Fibroblast of skin of left biceps (primary cell): ENCODE measurements around the gene MCU.
"Not testable (repeated sequence)": the region's sequence is repeated elsewhere in the genome, so short reads cannot be mapped to it uniquely, and the experiment has no call there.

ENCODE experiments used
- DNase-seq, 2 experiments: peaks; one replicate each; pipeline ENCODE4 v3.0.0-alpha.2; 2013; ENCODE audit warnings: low read depth in 2 of 2

Gene MCU

DNA sequence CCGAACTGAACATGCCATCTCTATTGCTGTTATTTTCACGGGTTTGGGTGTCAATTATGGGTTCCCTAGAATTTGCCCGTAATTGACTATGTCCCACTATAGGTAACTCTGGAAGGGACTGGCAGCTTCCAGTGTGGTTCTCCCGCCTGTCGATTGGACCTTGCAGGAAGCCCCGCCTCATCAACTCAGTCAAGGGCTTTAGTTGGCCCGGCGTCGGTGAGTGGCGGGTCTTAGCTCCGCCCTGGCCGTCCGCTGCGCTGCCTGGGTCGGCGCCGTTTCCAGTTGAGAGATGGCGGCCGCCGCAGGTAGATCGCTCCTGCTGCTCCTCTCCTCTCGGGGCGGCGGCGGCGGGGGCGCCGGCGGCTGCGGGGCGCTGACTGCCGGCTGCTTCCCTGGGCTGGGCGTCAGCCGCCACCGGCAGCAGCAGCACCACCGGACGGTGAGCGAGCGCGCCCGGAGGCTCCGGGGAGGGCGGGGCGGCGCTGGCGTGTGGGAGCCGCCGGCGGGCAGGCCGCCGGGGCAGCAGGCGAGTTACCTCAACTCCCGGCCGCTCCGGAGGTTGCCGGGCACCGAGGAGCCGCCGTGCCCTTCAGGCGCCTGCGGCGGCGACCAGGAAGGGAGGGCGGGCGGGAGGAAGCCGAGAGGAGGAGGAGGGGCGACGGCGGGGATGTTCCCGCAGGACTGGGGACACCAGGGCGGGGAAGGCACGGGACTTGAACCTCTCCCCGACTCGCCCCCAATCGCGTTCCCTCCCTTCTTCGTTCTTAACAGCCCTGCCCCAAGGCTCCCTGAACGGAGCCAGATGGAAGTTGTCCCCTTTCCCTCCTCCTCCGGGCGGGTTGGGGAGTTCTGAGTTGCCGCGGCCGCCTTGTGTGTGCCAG lies at the start of gene MCU:
TSS of gene MCU (plus strand) at position 281 of the 881 bp plus-strand sequence. CDS start at position 290, 9 bp downstream.
- peak; percentile 73 to 80 for DNase-seq

- DNase-seq = no peak
Measured at GRCh38 chr10:72642318-72642717, 49.6 kb upstream of the MCU start.

GRCh38 chr10:72645263-72645858 lies 46.6 kb upstream of the MCU start:
- no peak for DNase-seq

DNA sequence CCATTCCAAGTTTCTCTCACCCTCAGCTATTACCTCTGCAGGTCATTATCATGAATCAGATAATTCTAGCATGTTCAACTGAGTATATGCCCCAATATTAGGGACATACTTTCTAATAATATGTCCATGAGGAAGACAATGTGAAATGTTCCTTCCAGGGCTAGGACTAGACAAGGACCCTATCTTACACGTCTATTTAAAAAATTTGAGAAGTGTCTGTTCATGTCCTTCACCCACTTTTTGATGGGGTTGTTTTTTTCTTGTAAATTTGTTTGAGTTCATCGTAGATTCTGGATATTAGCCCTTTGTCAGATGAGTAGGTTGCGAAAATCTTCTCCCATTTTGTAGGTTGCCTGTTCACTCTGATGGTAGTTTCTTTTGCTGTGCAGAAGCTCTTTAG lies 45.0 kb upstream of the MCU start:
- not testable (repeated sequence) for DNase-seq

GRCh38 chr10:72648301-72648700 lies 43.6 kb upstream of the MCU start:
- no peak for DNase-seq

DNA sequence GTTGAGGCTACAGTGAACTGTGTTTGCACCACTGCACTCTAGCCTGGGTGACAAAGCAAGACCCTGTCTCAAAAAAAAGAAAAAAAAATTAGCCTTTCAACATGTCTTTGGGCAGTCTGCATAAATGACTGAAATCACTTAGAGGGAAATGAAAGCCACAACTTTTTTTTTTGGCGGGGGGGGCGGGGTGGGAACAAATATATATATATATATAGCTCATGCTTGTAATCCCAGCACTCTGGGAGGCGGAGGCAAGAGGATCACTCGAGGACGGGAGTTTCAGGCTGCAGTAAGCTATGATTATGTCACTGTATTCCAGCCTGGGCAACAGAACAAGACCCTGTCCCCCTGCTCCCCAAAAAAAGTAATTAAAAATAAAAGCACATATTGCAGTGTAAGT lies 42.7 kb upstream of the MCU start:
- DNase-seq = no peak

- DNase-seq = no peak
Measured at GRCh38 chr10:72653383-72654096, 38.4 kb upstream of the MCU start.

GRCh38 chr10:72654720-72655119 lies 37.2 kb upstream of the MCU start:
- no peak for DNase-seq

DNA sequence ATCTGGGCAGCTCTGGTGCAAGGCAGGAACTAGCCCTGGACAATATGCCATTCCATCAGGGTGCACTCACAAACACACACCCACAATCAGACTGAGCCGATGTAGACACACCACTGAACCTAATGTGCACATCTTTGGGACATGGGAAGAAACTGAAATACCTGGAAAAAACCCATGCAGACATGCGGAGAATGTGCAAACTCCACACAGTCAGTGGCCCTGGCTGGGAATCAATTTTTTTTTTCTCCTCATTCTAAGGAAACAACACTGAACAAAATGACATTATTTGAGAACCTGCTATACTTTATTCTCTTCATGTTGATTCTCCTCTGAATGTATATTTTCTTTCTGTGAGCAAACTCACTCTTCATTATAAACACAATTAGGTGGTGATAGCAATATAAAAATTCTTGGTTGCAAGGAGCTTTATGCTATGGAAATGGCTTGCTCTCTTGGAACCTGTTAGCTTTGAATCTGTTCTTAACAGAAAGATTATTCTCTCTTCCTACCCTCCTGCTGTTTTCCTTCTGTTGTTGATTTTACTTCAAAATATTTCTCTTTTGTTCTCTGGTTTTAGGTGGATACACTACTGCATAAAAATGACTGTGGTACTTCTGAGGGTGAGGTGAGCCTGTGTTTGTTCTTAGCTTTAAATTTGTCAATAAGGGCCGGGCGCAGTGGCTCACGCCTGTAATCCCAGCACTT lies 33.1 kb upstream of the MCU start:
- no peak for DNase-seq

DNA sequence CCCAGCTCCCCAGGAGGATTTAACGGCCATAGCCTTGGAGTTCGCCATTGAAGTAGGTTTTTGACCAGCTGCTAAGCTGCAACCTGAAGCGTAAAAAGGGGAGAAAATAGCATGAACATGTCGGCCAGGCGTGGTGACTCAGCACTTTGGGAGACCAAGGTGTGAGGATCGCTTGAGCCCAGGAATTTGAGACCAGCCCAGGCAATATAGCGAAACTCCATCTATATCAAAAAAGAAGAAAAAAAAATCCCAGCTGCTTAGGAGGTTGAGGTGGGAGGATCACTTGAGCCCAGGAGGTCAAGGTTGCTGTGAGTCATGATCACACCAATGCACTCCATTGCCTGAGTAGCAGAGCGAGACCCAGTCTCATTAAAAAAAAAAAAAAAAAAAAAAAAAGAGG lies 32.2 kb upstream of the MCU start:
- DNase-seq = no peak

DNA sequence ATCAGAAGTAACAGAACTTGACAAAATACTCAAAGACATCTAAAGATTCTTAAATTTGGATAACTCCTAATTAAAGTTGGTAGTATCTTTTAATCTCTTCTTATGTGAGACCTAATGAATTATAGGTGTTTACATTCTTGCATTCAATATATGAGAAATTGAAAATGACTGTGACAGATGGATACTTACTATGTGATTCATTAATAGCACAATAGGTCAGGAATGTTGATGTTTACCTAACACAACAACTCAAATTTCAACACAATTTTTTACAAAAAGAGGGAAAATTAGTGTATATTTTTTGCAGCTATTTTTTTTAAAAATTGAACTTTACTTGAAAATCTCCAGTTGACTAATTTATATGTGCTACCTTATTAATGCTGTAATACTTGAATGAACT lies 31.7 kb upstream of the MCU start:
- no peak for DNase-seq

DNA sequence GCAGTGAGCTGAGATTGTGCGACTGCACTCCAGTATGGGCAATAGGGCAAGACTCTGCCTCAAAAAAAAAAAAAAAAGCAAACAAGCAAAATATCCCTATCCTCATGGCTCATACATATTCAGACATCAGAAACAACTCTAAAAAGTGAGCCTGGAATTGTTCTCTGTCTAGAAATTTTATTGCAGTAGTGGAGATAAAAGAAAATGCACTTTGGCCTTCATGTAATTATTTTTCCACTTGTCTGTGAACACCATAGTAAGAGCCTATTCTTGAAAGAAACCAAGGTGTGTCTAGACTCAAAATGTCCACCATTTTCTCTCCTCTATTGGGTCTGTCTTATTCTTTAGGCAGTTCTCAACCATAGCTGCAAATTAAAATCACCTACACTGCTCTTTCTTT lies 30.5 kb upstream of the MCU start:
- DNase-seq = no peak

GRCh38 chr10:72663971-72664370 lies 28.0 kb upstream of the MCU start:
- DNase-seq = no peak

DNA sequence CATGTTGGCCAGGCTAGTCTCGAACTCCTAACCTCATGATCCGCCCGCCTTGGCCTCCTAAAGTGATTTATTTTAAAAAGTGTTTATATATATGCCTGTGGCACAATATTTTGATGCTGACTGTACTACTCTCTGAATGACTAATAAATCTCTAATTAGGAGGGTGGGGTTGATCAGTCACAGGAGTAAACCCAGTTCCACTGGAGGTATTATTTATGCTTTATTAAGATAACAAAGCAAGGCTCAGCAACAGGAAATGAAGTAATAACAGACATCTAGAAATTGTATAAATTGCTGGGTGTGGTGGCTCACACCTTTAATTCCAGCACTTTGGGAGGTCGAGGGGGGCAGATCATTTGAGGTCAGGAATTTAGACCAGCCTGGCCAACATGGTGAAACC lies 26.0 kb upstream of the MCU start:
- DNase-seq = no peak

GRCh38 chr10:72667207-72667864 lies 24.6 kb upstream of the MCU start:
- no peak for DNase-seq

DNA sequence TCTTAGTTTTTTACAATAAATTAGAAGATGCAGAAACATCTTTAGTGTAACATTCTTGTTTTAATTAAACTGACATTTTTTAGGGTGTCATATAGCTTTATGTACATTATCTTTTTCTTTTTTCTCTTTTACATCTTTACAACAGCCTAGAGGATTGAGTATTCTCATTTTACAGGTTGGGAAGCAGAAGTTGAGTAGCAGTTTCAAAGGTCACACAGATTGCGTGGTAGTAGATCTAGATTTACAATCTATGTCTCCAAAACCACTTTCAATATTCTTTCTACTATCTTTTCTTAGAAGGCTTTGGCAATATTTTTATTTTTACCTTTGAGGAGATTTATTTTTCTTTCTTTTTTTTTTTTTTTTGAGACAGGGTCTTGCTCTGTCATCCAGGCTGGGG lies 18.7 kb upstream of the MCU start:
- no peak for DNase-seq

DNA sequence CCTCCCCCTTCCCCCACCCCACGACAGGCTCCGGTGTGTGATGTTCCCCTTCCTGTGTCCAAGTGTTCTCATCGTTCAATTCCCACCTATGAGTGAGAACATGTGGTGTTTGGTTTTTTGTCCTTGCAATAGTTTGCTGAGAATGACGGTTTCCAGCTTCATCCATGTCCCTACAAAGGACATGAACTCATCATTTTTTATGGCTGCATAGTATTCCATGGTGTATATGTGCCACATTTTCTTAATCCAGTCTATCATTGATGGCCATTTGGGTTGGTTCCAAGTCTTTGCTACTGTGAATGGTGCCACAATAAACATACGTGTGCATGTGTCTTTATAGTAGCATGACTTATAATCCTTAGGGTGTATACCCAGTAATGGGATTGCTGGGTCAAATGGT lies 17.8 kb upstream of the MCU start:
- not testable (repeated sequence) for DNase-seq

GRCh38 chr10:72679838-72680241 lies 12.1 kb upstream of the MCU start:
- no peak for DNase-seq

DNA sequence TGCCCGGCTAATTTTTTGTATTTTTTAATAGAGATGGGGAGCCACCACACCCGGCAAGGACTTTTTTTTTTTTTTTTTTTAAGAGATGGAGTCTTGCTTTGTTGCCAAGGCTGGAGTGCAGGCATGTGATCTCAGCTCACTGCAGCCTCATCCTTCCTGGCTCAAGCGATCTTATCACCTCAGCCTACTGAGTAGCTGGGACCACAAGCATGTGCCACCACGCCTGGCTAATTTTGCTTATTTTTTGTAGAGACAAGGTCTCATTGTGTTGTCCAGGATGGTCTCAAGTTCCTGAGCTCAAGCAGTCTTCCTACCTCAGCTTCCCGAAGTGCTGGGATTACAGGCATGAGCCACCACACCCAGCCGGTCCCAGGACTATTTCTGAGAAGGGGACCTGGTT lies 9.3 kb upstream of the MCU start:
- no peak for DNase-seq

DNA sequence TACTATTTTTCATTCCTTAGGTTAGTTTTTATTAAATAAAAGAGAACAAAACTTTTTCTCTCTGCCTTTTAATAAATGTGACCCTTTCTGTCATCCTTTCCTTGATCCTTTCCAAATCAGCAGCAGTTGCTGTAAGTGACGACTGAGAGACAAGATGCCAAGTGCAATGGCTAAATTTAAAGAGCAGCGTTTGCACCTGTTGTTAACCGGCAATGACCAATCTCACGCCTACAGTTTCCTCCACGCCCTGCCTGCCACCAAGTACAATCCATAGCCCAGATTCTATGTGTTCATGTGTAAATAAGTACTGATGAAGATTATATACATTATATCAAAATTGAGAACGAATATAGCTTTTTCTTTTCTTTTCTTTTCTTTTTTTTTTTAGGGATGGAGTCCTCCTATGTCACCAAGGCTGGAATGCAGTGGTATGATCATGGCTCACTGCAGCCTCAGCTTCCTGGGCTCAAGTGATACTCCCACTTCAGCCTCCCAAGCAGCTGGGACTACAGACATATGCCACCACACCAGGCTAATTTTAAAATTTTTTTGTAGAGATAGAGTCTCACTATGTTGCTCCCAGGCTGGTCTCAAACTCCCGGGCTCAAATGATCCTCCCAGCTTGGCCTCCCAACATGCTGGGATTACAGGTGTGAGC lies 6.5 kb upstream of the MCU start:
- no peak for DNase-seq

DNA sequence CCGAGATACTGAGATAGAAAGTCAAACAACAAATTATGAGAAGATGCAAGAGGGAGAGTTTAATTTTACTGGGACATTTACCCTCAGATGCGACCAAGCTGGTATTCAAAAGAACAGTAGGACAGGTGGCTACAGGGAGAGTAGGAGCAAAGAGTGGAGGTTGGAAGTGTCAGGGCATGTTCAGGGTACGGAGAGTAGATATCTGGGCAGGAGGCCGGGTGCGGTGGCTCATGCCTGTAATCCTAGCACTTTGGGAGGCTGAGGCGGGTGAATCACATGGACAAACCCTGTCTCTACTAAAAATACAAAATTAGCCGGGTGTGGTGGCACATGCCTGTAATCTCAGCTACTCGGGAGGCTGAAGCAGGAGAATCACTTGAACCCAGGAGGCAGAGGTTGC lies 5.5 kb upstream of the MCU start:
- DNase-seq = not testable (repeated sequence)
